DMS153 treated with DMSO at 0.1 percent for 48 hours (cell line): ENCODE measurements around the gene KIAA0319L.
A peak's percentile ranks its signal among the peaks of the same experiment; 100 is the strongest.

Experiments used
- DNase-seq: peaks from one replicate; lab custom pipeline; 2025; ENCODE audit not compliant: unreplicated experiment; lab: John Stamatoyannopoulos, UW

The KIAA0319L gene

GRCh38 chr1:35539073-35539823 is 18.0 kb downstream of the KIAA0319L start:
- DNase-seq, result peak; percentile 60

- no peak for DNase-seq
These were observed 19.4 kb downstream of the KIAA0319L start for GRCh38 chr1:35537806-35538205.

GRCh38 chr1:35536556-35537162 is 20.5 kb downstream of the KIAA0319L start:
- DNase-seq, result no peak

- no peak for DNase-seq
These were observed 22.0 kb downstream of the KIAA0319L start for GRCh38 chr1:35535243-35535642.

GRCh38 chr1:35533586-35533985 is 23.6 kb downstream of the KIAA0319L start:
- DNase-seq, result no peak

GRCh38 chr1:35532497-35533223 is 24.5 kb downstream of the KIAA0319L start:
- no peak for DNase-seq

- no peak for DNase-seq
These were observed 25.8 kb downstream of the KIAA0319L start for GRCh38 chr1:35531368-35531767.

- no peak for DNase-seq
These were observed 26.3 kb downstream of the KIAA0319L start for GRCh38 chr1:35530946-35531345.

GRCh38 chr1:35530168-35530567 is 27.0 kb downstream of the KIAA0319L start:
- DNase-seq, result no peak

- DNase-seq, result no peak
These were observed 33.1 kb downstream of the KIAA0319L start for GRCh38 chr1:35524106-35524505.

- no peak for DNase-seq
These were observed 37.8 kb downstream of the KIAA0319L start for GRCh38 chr1:35519432-35519831.

GRCh38 chr1:35518183-35518582 is 39.0 kb downstream of the KIAA0319L start:
- DNase-seq, result no peak

GRCh38 chr1:35511305-35511704 is 45.9 kb downstream of the KIAA0319L start:
- no peak for DNase-seq

GRCh38 chr1:35509558-35509957 is 47.6 kb downstream of the KIAA0319L start:
- no peak for DNase-seq

- no peak for DNase-seq
These were observed 49.3 kb downstream of the KIAA0319L start for GRCh38 chr1:35507947-35508346.

- DNase-seq, result no peak
These were observed 50.0 kb downstream of the KIAA0319L start for GRCh38 chr1:35506960-35507912.

GRCh38 chr1:35505911-35506798 is 51.0 kb downstream of the KIAA0319L start:
- DNase-seq, result peak; percentile 72

- no peak for DNase-seq
These were observed 55.0 kb downstream of the KIAA0319L start for GRCh38 chr1:35502242-35502641.

- DNase-seq, result no peak
These were observed 56.8 kb downstream of the KIAA0319L start for GRCh38 chr1:35500439-35500838.

GRCh38 chr1:35499652-35500176 is 57.5 kb downstream of the KIAA0319L start:
- no peak for DNase-seq
